Hematopoietic multipotent progenitor cell treated with erythropoietin and hydrocortisone succinate and interleukin-3 and kit ligand, for 8 days (in vitro differentiated cells): ENCODE measurements around the gene ECPAS.
"Not testable (repeated sequence)": the region's sequence is repeated elsewhere in the genome, so short reads cannot be mapped to it uniquely, and the experiment has no call there.

Experiments used
- DNase-seq: peaks from one replicate; pipeline ENCODE4 v3.0.0-alpha.2; 2015

The ECPAS gene, protein sequence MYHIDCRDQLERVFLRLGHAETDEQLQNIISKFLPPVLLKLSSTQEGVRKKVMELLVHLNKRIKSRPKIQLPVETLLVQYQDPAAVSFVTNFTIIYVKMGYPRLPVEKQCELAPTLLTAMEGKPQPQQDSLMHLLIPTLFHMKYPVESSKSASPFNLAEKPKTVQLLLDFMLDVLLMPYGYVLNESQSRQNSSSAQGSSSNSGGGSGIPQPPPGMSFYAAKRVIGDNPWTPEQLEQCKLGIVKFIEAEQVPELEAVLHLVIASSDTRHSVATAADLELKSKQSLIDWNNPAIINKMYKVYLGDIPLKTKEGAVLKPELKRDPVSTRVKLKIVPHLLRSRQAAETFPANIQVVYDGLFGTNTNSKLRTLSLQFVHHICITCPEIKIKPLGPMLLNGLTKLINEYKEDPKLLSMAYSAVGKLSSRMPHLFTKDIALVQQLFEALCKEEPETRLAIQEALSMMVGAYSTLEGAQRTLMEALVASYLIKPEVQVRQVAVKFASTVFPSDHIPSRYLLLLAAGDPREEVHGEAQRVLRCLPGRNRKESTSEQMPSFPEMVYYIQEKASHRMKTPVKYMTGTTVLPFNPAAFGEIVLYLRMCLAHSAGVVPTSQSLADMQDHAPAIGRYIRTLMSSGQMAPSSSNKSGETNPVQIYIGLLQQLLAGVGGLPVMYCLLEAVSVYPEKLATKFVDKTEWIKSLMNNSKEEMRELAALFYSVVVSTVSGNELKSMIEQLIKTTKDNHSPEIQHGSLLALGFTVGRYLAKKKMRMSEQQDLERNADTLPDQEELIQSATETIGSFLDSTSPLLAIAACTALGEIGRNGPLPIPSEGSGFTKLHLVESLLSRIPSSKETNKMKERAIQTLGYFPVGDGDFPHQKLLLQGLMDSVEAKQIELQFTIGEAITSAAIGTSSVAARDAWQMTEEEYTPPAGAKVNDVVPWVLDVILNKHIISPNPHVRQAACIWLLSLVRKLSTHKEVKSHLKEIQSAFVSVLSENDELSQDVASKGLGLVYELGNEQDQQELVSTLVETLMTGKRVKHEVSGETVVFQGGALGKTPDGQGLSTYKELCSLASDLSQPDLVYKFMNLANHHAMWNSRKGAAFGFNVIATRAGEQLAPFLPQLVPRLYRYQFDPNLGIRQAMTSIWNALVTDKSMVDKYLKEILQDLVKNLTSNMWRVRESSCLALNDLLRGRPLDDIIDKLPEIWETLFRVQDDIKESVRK (N-terminal part only)

DNA sequence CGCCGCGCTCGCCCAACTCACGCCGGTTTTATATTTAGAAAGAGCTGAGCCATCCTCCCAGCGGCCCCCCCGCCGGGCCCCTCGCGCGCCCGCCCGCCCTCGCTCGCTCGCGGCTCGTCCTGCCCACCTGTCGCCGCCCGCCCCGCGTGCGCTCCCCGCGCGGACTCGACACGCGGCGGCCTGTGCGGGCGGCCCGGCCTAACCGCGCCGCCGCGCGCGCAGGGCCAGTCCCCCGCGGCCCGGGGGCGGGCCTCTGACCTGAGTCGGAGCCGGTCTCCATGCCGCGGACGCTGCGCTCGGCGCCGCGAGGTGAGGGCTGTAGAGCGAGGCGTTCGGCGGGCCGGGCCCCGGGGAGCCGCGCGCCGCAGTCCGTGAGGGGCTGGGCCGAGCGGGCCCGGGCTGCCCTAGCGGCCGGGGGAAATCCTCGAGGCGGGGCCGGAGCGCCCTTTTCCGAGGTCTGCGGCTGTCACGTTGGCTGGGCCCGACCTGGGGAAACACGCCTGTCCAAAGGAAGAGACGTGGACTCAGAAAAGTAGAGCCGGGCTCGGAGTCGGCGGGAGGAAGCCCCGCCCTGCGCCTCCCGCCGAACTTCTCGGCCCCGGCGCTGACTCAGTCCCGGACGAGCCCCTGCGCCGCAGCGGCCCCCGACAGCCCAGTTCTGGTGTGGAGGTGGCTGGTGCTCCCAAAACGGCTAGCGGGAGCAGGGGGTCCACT, at the start of gene ECPAS:
Gene ECPAS (minus strand): TSS at position 526 of the 714 bp plus-strand sequence. CDS start 11,465 bp downstream, outside the sequence.
- DNase-seq, result peak; percentile 74

DNA sequence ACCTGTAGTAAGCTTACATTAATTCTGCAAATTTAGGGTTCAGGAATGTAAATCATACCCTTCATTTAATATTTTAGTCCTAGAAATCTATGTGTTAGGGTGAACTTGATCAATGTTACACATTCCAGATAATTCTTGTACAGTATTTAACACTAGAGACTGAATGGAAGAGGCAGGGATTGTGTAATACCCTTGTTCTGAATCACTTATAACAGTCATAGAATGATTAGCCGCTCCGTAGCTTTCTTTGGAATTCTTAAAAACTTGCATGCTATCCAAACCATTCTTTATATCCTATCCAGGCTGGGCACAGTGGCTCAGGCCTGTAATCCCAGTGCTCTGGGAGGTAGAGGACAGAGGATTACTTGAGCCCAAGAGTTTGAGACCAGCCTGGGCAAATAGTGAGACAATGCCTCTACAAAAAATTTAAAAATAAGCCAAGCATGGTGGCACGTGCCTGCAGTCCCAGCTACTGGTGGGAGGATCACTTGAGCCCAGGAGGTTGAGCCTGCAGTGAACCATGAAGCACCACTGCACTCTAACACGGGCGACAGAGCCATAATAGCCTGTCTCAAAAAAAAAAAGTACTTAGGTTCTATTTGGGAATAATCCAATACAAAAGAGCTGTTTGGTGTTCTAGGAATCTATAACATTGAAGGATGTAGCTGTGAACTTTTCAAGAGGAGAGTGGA, 49.1 kb upstream of the ECPAS start:
- DNase-seq, result no peak

DNA sequence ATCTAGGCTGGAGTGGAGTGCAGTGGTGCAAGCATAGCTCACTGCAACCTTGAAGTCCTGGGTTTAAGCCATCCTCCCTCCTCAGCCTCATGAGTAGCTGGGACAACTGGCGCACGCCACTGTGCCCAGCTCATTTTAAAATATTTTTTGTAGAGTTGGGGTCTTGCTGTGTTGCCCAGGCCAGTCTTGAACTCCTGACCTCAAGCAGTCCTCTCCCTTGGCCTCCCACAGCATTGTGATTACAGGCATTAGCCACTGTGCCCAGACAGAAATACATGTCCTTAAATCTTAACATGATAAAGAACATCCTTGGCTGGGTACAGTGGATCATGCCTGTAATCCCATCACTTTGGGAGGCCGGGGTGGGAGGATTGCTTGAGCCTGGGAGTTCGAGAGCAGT, 47.5 kb upstream of the ECPAS start:
- DNase-seq, result no peak

DNA sequence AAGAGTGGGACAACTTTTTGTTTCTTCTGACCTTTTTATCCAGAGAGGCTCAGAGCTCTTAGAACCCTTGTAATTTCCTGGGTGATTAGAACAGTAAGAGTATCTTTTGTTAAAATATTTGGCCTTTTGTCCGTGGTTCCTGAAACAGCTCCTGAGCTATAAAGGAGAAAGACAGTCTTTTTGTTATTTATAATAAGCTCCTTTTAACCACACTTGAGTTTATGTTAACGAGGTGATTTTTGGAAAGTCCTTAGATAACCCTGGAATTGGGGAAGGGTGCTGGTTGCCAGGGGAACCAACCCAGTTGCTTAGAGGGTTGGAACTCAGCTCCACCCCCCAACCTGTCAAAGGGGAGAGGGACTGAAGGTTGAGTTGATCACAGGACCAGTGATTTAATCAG, 45.6 kb upstream of the ECPAS start:
- no peak for DNase-seq

DNA sequence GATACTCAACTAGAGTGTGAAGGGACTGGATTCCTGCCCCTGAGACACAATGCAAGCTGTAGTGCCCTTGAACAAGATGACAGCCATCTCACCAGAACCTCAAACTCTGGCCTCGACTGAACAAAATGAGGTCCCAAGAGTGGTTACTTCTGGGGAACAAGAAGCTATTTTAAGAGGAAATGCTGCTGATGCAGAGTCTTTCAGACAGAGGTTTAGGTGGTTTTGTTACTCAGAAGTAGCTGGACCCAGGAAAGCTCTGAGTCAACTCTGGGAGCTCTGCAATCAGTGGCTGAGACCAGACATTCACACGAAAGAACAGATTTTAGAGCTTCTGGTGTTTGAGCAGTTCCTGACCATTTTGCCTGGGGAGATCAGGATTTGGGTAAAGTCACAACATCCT, 43.2 kb upstream of the ECPAS start:
- no peak for DNase-seq

DNA sequence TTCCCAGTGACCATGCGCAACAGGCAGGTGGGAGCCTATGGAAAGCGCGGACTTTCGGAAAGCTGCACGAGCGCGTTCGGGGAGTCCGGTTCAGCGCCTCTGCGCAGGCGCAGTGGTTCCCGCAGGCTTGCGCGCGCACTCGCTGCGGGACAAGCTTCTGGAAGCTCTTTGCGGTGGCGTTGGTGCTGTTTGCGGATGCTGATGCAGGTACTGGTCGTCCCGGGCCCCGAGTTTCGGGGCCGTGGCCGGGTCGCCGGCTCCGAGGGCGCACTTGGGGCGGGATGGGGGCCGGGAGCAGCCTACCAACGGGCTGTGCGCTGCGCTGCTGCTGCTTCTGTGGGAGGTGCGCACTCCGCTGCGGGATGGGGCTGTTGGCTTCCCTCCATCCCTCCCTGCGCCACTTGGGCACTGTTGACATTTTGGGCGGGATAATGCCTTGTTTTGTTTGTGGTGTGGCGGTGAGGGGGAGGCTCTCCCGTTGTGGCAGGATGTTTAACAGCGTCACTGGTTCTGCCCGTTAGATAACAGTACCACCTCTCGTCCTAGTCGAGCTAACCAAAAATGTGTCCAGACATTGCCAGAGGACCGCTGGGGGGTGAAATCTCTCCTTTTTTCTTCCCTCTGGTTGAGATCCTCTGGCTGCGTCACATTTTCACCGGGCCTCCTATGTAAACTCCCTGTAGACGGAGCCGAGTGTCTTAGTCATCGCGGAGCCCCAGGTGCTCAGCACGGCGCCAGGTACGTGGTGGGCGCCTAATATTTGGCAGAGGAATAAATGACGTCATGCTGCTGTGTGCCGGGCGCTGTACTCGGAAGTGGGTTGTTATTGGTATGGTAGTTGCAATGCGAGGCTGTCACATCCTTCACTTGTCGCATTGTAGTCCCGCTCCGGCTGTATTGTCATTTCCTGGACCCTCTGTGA, 41.1 kb upstream of the ECPAS start, which contains the start of gene ZNF483:
Gene ZNF483 (plus strand): TSS at position 124 of the 922 bp plus-strand sequence. CDS start 2,217 bp downstream, outside the sequence.
- DNase-seq, result peak; percentile 40

DNA sequence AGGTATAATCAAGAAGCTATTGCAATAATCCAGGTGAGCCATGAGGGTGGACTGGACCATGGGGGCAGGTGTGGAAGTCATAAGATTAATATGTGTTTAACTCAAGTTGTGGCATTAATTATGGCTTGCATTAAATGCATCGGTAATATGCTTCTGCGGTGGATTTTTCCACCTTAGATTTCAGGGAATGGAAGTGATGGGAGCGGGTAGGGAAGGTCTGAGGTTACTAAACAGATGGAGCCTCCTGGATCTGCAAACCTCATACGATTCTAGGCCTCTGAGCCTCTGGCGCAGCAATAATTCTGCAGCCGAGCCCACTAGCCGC, 40.5 kb upstream of the ECPAS start:
- no peak for DNase-seq

DNA sequence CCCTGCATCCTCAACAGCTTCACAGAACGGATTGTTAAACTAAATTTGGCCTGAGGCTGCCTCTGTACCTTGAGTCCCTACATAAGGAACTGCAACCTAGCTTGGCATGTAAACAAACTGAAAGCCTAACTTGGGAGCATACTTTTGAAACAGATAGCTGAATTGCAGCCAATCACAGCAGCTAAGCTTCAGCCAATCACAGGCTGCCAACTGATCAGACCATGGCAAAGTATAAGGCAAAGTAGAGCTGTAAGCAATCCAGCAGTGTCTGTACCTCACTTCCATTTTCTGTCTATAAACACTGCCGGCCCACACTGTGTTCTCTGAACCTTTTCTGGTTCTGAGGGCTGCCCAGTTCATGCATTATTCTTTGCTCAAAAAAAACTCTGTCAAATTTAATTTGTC, 31.9 kb upstream of the ECPAS start:
- no peak for DNase-seq

DNA sequence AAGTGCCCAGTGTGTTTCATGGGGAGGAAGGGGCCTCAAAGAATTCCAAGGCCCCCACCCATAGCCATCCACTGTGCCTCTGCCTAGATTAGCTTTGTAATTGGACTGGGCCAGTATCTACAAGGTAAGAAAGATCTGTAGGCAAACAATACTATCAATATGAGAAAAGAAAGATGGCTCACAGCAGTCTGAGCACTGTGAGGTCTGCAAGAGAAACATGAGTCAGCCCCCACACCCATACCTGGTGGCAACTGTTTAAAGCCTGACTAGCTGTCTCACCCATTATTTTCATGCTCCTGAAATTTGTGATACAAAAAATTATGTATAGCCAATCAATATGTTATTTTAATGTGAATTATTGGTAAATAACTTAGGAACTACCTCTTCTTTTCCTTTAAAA, 30.8 kb upstream of the ECPAS start:
- DNase-seq, result no peak

DNA sequence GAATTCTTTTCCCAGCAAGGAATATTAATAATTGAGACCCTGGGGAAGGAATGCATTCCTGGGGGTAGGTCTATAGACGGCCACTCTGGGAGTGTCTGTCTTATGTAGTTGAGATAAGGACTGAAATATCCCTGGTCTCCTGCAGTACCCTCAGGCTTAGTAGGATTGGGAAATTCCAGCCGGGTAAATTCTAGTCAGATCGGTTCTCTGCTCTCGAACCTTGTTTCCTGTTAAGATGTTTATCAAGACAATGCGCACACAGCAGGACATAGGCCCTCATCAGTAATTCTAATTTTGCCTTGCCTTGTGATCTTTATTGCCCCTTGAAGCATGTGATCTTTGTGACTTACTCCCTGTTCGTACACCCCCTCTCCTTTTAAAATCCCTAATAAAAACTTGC, 27.4 kb upstream of the ECPAS start:
- DNase-seq, result not testable (repeated sequence)

DNA sequence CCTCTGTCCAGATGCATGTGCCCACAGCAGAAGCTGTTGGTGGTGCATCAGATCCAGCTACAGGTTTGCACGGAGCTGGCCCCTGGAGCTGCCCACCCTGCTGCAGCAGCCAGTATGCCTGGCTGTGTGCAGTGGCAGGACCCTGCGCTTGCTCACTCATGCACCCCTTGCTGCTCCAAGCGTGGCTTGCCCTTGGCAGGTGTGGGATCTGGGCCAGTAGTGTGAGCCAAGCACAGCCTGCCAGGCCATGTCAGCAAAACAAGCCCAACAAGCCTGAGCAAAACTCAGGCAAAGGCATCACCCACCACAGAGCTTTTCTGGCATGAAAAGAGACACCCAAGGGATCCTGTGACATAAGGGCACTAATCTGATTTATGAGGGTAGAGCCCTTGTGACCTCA, 18.3 kb upstream of the ECPAS start:
- no peak for DNase-seq

DNA sequence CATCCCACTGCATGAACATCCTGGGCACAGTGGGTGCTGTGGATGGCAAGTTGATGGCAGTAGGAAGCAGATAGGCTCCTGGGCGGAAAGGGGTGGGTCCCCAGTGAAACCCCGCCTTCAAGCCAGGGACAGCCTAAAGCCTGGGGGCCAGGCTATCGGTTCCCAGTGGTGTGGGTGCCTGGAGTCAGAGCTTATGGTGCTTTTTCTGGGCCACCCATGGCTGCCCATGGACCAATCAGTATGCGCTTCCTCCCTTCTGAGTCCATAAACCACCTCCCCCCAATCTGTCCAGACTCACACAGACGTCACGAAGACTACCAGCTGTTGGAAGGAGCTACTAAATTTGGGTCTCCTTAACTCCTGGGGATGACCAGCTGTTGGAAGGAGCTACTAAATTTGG, 17.5 kb upstream of the ECPAS start:
- DNase-seq, result no peak

DNA sequence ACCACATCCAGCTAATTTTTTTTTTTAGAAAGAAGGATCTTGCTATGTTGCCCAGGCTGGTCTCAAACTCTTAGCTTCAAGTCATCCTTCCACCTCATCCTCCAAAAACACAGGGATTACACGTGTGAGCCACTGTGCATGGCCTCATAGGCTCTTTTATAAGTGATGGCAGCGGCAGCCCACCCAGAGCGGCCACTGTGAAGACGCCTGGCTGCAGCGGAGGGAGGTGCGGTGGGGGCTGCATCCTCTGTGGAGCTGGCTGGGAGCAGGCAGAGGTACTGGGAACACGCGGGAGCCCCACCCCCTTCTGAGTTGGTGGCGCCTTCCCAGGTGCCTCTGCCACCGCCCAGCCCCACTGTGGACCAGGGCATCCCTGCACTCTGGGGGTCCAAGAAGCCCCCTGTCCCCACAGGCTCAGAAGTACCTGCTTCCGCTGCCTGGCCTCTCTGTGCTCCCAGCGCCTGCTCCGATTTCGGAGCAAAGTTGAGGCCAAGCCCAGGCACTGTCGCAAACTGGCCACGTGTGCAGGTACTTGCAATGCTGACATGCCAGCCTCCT, 16.9 kb upstream of the ECPAS start:
- no peak for DNase-seq

DNA sequence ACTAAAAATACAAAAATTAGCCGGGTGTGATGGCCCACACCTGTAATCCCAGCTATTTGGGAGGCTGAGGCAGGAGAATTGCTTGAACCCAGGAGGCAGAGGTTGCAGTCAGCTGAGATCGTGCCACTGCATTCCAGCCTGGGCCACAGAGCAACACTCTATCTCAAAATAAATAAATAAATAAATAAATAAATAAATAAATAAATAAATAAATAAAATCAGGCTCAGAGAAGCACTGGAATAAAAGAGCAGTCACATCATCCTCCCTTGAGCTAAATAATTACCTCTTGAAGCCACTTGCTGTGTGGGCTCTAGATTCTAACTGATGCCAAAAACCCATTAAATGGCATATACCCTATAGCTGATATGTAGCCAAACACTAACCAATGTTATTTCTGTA, 13.0 kb upstream of the ECPAS start:
- DNase-seq, result not testable (repeated sequence)

DNA sequence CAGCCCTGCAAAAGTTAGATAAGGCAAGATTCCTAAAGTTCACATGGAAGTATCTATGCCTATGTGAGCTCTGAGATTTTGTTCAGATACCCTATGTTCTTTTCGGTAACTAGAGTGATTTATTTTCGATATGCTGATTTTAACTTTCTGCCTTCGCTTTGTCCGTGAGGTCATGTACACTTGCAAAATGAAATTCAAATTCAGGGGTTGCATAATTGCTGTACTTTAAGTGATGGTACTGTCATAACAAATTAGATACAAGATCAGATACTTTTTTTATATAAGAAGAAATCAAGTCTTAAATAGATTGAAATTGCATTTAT, 350 bp upstream of the ECPAS start:
- no peak for DNase-seq

DNA sequence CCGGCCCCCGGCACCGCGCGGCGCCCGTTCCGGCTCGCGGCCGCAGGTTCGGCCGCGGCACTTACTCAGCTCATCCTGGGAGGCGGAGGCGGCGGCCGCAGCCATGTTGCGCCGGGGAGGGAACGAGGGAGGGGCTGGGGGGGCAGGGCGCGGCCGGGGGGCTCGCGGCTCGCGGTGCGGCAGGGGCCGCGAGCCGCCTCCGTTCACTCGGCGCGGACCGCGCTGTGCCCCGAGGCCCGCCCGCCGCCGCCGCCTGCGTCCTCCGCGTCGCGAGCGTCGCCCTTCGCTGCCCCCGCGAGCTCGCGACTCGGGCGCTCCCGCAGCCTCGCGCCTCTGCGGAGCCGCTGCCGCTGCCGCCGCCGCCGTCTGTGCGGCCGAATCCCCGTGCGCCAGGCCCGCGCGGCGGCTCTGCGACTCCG, 735 bp downstream of the ECPAS start:
- no peak for DNase-seq

DNA sequence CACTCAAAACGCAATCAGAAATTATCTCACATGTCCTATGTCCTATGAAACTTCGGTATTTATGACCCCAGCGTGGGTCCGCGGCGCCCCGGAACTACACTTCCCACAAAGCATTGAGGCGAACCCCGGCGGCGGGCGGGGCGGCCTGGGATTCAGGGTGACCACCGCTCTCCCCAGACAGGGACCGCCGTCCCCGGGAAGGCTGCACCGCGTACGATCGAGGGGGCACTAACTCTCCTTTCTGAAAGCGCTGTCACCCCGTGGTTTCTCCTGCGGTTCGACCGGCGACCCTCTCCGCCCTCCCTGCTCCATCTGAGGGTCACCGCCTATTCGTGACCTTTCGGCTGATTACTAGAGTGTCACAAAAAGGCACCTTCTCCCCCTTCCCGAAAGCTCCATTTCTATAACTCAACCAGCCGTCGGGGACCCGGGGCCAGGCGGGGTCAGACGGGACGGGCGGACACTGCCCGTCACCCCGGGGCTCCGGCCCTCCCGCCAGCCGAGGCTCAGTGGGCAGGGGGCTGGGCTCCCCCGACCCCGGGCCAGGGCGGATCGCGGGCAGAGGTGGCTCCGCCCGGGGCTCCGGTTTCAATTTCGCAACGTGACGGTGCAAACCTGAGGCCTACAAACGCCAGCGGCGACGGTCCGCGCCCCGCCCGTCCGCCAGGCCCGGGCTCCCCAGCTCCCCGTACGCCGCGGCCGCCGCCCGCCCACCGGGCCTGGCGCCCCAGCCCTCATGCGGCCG, 1.3 kb downstream of the ECPAS start:
- peak; percentile 78 for DNase-seq

DNA sequence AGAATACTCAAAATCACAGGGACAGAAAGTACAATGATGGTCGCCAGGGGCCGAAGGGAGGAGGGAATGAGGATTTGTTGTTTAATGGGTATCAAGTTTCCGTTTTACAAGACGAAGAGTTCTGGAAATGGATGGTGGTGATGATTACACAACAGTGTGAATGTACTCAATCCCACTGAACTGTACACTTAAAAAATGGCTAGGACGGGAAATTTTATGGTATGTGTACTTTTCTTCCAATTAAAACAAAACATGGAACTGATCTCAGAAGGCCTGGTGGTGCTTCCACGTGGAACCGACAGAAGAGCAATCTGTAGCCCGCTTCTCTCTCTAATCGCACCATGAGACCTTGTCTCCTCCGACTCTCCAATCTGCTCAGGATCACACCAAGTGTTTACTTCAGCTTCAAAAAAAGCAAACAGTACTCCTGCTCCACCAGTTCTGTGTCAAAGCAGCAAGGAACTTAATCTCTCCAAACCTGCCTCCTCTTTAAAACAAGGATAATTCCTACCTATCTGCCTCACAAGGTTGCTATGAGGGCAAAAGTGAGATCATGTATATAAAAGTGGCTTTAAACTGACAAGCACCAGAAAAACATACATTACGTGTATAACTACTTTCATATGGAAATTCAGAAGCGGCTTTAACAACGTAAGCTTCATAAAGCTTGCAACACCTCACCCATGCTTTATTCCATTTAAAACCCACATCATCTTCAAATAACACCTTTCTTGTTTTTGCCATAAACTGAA, 2.1 kb downstream of the ECPAS start:
- DNase-seq, result no peak

DNA sequence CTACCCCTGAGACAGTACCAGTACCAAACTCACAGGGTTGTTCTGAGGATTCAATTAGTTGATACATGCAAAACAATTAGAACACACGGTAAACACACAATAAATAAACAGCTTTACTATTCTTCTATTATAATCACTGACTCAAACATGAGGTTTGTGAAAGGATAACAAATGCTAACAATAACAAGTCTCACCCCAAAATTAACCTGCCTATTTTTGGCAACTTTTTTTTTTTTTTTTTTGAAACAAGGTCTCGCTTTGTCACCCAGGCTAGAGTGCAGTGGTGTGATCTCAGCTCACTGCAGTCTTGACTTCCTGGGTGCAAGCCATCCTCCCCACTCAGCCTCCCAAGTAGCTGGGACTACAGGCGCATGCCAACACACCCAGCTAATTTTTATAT, 6.5 kb downstream of the ECPAS start:
- no peak for DNase-seq
